IPS-20b (cell line): ENCODE data around the gene ADCYAP1R1.

ENCODE experiments used
- H3K27ac ChIP-seq: one replicate; pipeline ENCODE4 v1.5.1; 2013; ENCODE audit warnings: low read length
- H3K27me3 ChIP-seq: 2 replicates; pipeline ENCODE4 v1.6.1; 2013; ENCODE audit warnings: mild to moderate bottlenecking, low read length, inconsistent platforms; ENCODE audit not compliant: insufficient read depth
- H3K36me3 ChIP-seq: 2 replicates; pipeline ENCODE4 v1.6.1; 2013; ENCODE audit warnings: low read depth, mild to moderate bottlenecking, inconsistent platforms, low read length, moderate library complexity; ENCODE audit not compliant: insufficient read depth
- H3K4me1 ChIP-seq: 2 replicates; pipeline ENCODE4 v1.6.1; 2013; ENCODE audit warnings: mild to moderate bottlenecking, control low read depth, inconsistent platforms, low read length, moderate library complexity; ENCODE audit not compliant: insufficient read depth
- H3K4me3 ChIP-seq: 2 replicates; pipeline ENCODE4 v1.5.1; 2013; ENCODE audit warnings: mild to moderate bottlenecking, low read length, inconsistent platforms
- H3K9ac ChIP-seq: 2 replicates; pipeline ENCODE4 v1.6.1; 2013; ENCODE audit warnings: low read depth, mild to moderate bottlenecking, inconsistent platforms, low read length, moderate library complexity
- H3K9me3 ChIP-seq: 2 replicates; pipeline ENCODE4 v1.6.1; 2013; ENCODE audit warnings: mild to moderate bottlenecking, low read depth, low read length, inconsistent platforms; ENCODE audit not compliant: insufficient read depth

Gene ADCYAP1R1

DNA sequence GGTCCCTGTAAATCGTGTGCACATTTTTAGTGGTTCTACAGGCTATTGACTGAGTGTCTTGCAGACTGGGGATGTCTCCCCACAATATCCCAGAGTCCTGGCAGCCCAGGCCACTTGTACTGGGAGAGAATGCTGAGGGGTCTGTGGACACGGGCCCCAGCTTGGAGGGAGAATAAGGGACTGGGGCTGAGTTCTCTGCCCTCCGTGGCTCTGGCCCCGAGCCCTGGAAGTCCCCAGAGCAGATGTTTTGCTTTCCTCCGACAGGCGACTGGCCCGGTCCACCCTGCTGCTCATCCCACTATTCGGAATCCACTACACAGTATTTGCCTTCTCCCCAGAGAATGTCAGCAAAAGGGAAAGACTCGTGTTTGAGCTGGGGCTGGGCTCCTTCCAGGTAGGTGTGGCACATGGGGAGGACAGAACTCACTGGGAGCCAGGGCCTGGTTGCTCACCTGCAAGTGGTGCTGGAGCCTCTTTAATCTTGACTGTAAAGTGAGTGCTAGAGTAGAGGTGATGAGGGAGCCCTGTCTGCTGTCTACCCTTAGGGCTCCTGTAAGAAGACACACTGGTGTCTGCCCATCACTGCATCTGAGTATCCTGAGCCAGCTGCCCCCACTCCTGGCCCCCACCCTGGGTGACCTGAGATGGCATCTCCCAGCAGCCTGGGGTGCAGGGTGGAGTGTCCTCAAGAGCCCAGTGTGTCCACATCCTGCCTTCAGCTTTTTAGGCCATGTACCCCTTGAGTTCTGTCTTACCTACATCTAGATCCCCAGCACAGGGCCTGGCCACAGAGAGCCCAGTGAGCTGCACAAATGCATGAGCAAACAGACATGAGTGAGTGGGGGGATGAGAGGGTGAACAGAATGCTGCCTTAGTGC, 51.1 kb downstream of the ADCYAP1R1 start:
- Histone ChIP-seq H3K36me3 (no peaks in the 10 kb centered on the region), H3K9ac (no peak overlapping the region), H3K9me3 (no peaks in the 10 kb centered on the region), H3K27ac (no peak overlapping the region), H3K4me3 (no peak overlapping the region), H3K27me3 (no peaks in the 10 kb centered on the region), H3K4me1 (no peaks in the 10 kb centered on the region)

DNA sequence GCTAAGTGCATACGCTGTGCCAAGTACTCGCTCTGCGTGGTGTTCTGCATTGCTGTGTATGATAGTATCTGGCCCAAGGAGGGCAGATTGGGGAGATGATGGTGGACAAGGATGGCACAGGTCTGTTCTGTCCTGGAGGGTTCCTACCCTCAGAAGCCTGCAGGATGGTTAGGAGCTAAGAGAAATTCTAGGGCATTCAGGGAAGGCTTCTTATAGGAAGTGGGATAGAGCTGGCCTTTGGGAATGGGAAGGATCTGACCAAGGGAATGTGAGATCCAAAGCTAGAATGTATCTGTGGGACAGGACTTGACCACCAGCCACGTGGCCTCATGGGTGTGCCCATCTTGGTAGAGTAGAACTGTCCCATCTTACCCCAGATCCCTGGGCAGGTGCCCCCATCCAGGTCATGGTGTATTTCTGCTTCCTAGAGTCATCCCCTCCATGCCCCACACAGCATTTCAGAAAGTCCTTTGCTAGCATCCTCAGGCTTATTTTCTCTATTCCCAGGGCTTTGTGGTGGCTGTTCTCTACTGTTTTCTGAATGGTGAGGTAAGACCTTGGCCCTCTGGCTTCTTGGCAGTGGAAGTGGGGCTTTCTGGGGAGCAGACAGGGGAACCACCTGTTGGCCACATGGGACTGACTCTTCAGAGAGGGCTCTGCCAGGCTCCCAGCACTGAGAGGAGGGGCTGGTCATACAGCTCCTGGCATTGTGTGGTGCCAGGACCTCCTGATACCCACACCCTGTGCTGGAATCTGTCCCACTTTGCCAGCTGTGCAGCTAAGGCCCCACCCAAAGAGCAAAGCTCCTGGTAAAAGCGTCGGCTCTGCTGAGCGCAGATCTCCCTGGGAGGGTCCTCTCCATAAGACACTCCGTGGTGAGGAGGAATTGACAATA, 52.5 kb downstream of the ADCYAP1R1 start:
- H3K36me3 ChIP-seq: no peaks in the 10 kb centered on the region
- no peak overlapping the region for H3K9ac ChIP-seq
- H3K4me1 ChIP-seq: no peaks in the 10 kb centered on the region
- H3K27ac ChIP-seq: no peak overlapping the region
- H3K9me3 ChIP-seq: no peaks in the 10 kb centered on the region
- no peak overlapping the region for H3K4me3 ChIP-seq
- H3K27me3 ChIP-seq: no peaks in the 10 kb centered on the region

DNA sequence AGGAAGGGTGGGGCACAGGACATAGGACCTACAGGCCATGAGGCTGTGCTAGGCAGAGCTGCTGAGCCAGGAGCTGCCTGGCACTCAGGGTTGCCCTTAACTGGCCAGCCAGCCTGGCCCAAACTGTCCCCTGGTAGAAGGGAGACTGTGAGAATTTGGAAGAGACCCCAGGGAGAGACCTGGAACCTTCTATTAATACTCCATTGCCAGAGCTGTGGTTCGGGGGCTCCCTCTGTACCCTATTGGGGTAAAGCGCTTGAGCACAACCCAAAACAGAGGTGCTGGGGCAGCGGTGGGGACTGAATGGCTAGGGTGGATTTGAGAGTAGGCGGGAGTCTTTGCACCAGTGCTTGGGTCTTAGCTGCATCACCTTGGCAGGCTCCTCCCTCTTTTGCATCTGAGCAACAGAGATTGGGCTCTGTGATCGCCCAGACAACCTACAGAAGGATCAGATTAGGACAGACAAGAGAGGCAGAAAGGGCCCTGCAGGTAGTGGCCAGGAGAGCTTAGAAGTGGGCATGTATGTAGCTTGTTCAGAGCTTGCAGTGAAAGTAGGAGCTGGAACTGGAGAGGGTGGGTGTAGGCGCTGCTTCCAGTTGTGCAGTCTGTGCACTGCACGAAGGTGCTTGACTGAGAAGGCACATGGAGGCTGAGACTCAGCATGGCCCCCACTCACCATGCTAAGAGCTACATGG, 53.3 kb downstream of the ADCYAP1R1 start:
- Histone ChIP-seq H3K9me3 (no peaks in the 10 kb centered on the region), H3K27ac (no peak overlapping the region), H3K27me3 (no peaks in the 10 kb centered on the region), H3K4me1 (no peaks in the 10 kb centered on the region), H3K36me3 (no peaks in the 10 kb centered on the region), H3K4me3 (no peak overlapping the region), H3K9ac (no peak overlapping the region)

DNA sequence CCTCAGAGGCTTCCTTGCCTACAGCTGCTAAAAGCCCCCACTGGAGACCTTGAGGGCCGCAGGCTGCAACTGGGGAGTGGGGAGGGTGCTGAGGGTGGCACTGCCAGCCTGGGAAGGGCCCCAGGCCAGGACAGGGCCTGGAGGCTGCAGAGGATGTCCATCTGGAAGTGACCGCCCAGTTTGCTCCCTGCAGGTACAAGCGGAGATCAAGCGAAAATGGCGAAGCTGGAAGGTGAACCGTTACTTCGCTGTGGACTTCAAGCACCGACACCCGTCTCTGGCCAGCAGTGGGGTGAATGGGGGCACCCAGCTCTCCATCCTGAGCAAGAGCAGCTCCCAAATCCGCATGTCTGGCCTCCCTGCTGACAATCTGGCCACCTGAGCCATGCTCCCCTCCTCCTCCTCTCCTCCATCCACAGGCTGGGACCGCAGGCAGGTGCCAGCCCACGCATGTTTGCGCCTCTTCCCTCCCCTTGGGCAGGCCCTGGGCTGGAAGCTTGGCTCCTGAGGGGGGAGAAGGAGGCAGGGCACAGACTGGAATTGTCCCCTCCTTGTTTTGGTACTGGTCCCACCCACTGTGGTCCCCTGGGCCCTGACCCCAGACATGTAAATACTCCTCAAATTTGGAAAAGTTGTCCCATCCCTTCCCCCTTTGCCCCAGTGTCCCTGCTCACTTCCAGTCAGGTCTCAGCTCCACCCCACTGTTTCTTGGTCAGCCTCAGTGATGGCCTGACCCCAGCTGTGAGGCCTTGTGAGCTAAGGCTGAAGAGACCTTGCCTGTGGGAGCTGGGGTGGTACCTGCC, 54.4 kb downstream of the ADCYAP1R1 start:
- no peak overlapping the region for H3K27ac ChIP-seq
- no peaks in the 10 kb centered on the region for H3K9me3 ChIP-seq

DNA sequence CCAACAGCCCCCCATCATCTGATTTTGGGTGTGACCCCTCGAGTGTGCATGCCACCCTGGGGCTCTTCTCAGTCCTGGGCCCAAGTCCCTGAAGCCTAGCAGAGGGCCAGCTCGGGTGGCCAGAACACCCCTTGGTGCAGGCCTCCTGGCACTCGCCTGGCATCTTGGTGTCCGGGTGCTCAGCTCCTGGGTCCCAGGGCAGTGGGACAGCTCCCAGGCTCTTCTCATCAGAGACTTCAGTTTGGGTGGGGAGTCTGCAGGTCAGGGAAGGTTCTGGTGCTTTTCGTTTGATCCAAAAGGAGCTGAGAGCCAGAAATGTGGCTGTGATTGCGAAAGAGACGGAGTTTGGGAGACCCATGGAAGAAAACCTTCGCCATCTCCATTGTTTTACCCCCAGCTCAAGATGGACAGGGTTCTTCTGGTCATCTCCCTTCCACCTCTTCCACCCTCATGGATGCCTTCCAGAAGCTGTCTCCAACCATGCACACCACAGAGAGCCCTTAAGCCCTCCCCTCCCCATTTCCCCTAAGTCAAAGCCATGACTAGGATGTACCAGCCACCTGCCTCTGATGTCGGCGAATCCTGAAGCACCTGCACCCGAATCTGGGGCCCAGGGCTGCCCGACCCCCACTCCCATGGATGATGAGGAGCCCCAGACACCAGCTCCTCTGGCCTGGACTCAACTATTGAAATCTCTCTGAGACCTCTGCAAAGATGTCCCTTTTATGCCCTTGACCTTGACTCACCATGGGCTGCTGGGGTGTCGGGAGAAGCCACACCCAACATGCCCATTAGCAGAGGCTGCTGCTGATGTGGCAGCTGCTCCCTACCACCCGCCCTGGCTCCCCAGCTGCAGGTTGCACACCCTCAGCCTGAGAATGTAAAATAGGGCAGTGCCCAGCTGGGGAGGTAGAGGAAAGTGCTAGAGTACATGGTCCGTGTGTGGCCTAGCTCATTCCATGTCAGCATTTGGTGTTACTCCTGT, 55.3 kb downstream of the ADCYAP1R1 start:
- no peak overlapping the region for H3K27ac ChIP-seq
- no peaks in the 10 kb centered on the region for H3K36me3 ChIP-seq
- H3K4me3 ChIP-seq: no peak overlapping the region
- no peaks in the 10 kb centered on the region; the same call in 1 of the 2 replicates for H3K27me3 ChIP-seq
- H3K9ac ChIP-seq: no peak overlapping the region
- H3K9me3 ChIP-seq: no peaks in the 10 kb centered on the region
- H3K4me1 ChIP-seq: no peaks in the 10 kb centered on the region

More for the DNA sequence above, 54.4 kb downstream of the ADCYAP1R1 start:
- Histone ChIP-seq H3K9ac (no peak overlapping the region), H3K4me1 (no peaks in the 10 kb centered on the region), H3K27me3 (no peaks in the 10 kb centered on the region; the same call in 1 of the 2 replicates), H3K36me3 (no peaks in the 10 kb centered on the region), H3K4me3 (no peak overlapping the region)

DNA sequence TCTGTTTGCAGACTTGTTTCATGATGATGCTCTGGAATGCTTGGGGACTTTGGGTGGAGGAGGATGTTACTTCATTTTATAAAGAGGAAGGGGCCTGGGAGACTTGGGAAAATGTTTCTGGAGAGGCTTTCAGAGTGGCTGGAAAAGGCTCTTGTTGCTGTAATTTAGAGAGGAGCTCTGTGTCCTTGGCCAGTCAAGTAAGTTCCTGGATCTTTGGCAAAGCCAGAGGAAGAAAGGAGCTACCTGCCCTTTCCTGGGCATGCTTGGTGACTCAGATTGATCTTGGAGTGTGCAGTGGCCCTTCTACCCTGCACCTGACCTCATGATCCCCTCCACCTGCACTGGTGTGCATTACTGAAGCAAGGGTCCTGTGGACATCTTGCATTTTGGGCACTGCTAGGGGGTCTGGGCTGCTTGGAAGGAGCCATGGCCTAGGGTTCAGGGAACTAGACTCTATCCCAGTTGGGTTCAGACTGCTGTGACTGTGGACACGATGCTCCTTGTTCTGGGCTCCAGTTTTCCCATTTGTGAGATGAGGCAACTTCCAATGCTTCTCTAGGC, 56.1 kb downstream of the ADCYAP1R1 start:
- Histone ChIP-seq H3K27me3 (peaks cover 4% of the 10 kb centered on the region; the same call in 1 of the 2 replicates), H3K27ac (no peak overlapping the region), H3K9ac (no peak overlapping the region), H3K9me3 (no peaks in the 10 kb centered on the region), H3K36me3 (no peaks in the 10 kb centered on the region), H3K4me1 (no peaks in the 10 kb centered on the region), H3K4me3 (no peak overlapping the region)

DNA sequence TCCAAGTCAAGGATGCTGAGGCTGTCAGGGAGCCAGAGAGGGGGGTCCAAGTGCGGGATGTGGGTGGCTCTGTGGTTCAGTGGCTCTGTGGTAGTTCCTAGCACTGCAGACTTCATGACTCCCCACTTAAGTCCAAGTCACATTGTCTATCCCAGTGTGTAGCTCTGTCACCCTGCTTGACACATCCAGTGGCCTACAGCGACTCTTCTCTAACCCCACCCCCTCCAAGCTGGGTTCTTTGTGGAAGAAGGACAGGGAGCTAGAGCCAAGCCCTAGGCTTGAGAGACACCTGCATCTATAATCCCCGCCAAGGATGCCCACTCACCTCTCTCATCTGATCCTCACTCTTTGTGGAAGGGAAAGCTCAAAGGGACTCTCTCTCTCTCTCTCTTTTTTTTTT, 57.6 kb downstream of the ADCYAP1R1 start:
- Histone ChIP-seq H3K9ac (no peak overlapping the region), H3K4me1 (no peaks in the 10 kb centered on the region), H3K36me3 (no peaks in the 10 kb centered on the region), H3K27ac (no peak overlapping the region), H3K4me3 (no peak overlapping the region), H3K9me3 (no peaks in the 10 kb centered on the region), H3K27me3 (peaks cover 4% of the 10 kb centered on the region; the same call in 1 of the 2 replicates)

DNA sequence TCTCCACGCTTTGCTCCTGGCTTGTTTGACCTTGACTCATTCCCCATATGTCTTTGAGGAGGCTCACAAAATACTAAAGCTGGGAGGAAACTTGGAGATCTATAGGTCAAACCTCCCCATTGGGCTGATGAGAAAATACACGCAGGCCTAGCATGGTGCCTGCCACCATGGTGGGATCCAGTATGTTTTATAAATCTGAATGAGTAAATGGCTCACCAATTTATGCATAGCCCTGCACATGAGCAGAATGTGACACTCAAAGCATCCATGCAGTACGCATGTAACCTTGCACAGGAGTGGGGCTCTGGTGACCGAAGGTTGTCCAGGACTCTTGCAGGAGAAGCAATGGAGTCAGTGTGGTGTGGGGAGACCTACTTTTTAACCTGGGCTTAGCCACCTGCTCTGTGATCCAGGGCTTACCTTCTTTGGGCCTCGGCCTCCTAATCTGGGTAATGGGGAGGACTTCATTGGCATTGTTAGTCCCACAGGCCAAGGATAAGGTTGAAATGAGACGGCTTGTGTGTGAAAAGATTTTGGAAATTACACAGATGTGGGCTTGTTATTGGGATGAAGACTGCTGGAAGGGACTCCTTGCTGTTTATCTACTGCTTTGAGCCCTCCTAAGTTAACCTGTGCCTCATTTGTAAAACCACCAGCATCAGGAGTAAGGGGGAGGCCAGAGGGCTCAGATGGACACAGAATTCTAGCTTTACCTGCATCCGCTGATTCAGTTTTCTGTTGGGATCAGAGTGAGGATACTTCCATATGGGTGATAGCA, 58.4 kb downstream of the ADCYAP1R1 start:
- no peaks in the 10 kb centered on the region for H3K36me3 ChIP-seq
- H3K9me3 ChIP-seq: no peaks in the 10 kb centered on the region
- no peak overlapping the region for H3K4me3 ChIP-seq
- no peak overlapping the region for H3K27ac ChIP-seq
- no peaks in the 10 kb centered on the region for H3K4me1 ChIP-seq
- peaks cover 4% of the 10 kb centered on the region; the same call in 1 of the 2 replicates for H3K27me3 ChIP-seq
- H3K9ac ChIP-seq: no peak overlapping the region

DNA sequence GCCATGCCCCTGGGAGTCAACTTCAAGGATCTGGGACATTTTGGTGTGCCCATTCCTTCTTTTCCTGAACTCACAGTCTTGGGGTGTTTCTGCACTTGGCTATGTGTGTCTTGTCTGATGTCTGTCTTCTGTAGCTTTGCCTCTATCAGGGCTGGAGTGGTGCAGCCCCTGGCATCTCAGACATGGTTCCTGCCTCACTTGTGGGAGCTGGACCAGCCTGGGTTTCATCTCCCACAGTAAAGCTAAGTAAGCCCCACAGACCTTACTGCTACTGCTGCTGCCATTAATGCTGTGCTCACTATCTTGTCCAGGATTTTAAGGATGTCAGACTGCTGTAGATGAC, 59.0 kb downstream of the ADCYAP1R1 start:
- H3K9ac ChIP-seq: no peak overlapping the region
- H3K36me3 ChIP-seq: no peaks in the 10 kb centered on the region
- peaks cover 4% of the 10 kb centered on the region; the same call in 1 of the 2 replicates for H3K27me3 ChIP-seq
- no peaks in the 10 kb centered on the region for H3K4me1 ChIP-seq
- no peak overlapping the region for H3K4me3 ChIP-seq
- no peak overlapping the region for H3K27ac ChIP-seq
- H3K9me3 ChIP-seq: no peaks in the 10 kb centered on the region
